LHCN-M2 (cell line): ENCODE results near the gene AKIP1. TPM values are rescaled to one million over a fixed set of nuclear protein-coding genes. Genes with fewer than 3 reads are reported as not detected.
"Not testable (repeated sequence)": the region's sequence is repeated elsewhere in the genome, so short reads cannot be mapped to it uniquely, and the experiment has no call there.

Experiments used
- DNase-seq: peaks from one replicate; pipeline ENCODE4 v3.0.0-alpha.2; 2012; ENCODE audit warnings: low read depth
- total RNA-seq: library from RNA; depleted of rRNA; stranded (reverse); fragments of >200 nt; gene quantifications from 2 replicates; pipeline ENCODE4 v1.2.3, GENCODE V29; 2014

AKIP1 gene
- total RNA-seq, 1 experiment from 2014 or later = 87.8 TPM

- peak; percentile 94 for DNase-seq
These were observed 6.3 kb downstream of the AKIP1 start for GRCh38 chr11:8917157-8917825.

- no peak for DNase-seq
These were observed 11.7 kb downstream of the AKIP1 start for GRCh38 chr11:8922691-8923090.

DNA sequence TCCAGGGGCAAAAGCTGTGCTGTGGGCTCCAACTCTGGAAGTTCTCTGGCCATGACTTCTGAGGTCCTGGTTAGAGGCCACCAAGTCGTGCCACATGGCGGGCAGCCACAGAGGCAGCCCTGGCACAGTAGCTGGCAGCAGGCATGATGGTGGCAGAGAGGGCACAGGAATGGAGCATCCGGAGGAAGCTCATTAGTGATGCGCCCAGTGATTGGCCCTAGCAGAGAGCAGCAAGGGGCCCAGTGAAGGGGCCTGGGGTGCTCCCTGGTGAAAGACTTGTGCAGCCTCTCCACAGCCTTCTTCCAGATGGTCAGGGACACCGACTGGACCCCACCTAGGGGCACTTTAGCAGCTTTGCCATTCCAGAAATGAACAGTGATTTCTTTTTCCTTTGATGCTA is 14.7 kb downstream of the AKIP1 start:
- DNase-seq = no peak

DNA sequence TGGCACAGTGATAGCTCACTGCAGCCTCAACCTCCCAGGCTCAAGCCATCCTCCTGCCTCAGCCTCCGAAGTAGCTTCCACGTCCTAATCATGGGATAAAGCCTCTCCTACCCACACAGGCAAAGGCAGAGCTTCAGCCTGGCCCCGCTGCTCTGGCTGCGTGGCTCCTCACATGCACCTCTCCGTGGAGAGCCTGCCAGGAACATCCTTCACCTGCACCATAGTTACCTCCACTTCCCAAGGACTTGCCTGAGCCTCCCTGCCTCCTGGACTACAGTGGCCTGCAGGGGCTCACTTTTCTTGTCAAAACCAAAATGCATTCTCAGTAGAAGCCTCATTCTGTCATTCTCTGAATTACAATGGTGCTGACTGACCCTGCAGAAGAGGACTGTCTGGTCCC is 15.2 kb downstream of the AKIP1 start:
- no peak for DNase-seq

DNA sequence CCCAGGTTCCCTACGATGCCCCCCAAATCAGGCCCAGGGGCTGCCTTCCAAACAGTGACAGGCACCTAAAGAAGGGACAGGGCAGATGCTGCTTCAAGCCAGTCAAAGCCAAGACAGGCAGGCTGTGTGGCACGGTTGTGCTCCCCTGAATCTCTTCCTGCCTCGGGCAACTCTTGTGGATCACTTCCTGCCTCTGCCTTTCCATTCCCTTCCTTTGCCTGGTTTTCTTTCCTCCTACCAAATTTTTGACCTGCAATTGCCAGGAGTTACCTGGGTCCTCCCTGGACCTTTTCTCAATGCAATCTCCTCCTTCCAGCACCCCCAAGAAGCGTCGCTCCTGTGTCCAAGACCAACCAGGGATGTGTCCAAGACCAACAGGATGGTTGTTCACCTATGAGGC is 16.2 kb downstream of the AKIP1 start:
- no peak for DNase-seq

- no peak for DNase-seq
These were observed 17.2 kb downstream of the AKIP1 start for GRCh38 chr11:8928205-8928604.

GRCh38 chr11:8928981-8929615 is 18.1 kb downstream of the AKIP1 start:
- DNase-seq = peak; percentile 68

DNA sequence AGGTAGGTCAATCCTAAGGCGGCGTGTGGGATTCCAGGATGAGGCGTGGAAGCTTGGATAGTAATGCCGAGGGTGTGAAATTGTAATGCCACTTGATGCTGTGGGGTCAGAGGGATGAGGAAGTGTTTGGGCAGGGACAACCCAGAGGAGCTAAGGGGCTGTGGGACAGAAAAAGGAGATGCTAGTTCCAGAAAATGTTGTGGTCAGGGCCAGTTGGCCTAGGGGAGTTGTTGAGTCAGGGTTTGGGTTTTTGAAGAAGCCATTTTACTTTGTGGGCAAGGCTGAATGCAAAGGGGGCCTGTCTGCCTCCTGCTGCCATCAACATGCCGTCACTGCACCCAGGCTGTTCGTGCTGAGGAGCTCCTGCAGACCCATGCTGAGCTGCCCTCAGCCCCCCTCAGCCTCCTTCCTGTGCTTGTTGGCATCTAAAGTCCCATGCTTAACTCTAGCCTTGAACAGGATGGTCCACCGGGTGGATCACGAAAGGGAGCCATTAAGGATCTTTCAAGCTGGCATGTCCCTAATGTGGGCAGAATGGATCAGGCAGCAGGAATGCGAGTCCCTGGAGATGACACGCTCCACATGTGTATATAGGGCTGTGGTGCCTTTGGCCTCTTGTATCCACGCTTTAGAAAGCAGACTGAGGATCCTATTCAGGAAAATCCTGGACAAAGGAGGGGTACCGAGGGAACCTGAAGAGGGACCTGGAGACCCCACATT is 19.6 kb downstream of the AKIP1 start:
- peak; percentile 31 for DNase-seq

GRCh38 chr11:8932564-8933180 is 21.7 kb downstream of the AKIP1 start, which contains the start of gene C11orf16:
Gene C11orf16, minus strand, starts transcription at chr11:8932947. Its CDS starts 639 bp downstream, at chr11:8932308.
- DNase-seq = no peak

- no peak for DNase-seq
These were observed 22.9 kb downstream of the AKIP1 start for GRCh38 chr11:8933931-8934330.

DNA sequence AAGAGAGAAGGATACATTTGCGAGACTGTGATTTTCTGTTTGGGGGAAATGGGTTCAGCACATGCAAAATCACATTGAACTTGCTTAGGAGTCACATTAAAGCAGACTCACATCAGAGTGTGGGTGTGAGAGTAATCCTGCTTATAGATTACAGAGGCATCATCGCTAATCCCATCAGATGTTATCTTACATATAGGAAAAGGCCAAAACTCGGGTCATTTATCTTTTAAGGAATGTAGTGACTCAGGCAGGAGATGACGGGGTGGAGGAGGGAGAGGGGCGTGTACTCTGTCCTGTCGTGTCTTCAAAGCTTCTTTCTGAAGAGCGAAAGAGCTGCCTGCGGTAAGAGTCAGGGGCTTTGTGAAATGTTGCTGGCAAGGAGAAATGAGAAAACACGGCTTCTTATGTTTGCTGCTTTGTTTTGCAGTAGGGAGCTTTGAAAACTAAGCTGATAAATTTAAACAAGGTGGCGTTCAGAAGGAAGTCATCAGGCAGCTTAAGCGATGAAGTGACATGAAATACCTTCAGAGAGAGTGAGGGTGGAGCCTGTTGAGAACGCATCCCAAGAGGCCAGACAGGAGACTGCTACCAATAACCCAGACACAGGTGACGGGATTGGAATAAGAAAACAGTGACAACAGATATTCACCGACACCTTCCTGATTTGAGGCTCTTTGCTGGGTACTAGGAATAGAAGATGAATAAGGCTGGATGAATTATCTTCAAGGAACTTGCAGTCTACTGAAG is 23.9 kb downstream of the AKIP1 start:
- DNase-seq = peak; percentile 62

DNA sequence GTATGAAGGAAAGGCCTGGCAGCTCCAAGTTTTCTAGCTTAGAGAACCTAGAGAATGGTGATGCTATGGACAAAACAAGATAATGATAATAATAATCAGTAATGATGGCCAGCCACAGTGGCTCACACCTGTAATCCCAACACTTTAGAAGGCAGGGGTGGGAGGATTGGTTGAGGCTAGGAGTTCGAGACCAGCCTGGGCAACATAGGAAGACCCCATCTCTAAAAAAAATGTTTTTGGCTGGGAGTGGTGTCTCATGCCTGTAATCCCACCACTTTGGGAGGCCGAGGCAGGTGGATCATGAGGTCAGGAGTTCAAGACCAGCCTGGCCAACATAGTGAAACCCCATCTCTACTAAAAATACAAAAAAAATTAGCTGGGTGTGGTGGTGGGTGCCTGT is 24.8 kb downstream of the AKIP1 start:
- not testable (repeated sequence) for DNase-seq

- no peak for DNase-seq
These were observed 26.2 kb downstream of the AKIP1 start for GRCh38 chr11:8937159-8937558.

DNA sequence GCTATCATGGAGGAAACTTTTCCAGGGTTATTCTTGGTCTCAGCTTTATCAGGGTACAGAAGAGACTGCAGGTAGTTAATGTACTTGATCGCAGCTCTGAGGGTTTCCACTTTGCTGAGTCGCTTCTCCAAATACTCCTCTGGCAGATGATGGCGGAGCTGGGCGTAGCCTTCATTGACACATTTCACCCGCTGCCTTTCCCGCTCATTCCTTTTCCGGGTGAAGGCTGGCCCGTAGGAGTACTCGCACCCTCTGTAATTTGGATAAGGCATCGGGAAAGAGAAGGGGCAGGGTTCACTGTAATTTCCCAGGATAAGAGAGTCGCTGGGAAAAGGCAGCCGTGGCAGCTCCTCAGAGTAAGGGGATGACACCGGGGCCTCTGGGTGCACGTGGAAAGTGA is 26.7 kb downstream of the AKIP1 start:
- no peak for DNase-seq

- DNase-seq = no peak
These were observed 30.5 kb downstream of the AKIP1 start for GRCh38 chr11:8941341-8942103.

GRCh38 chr11:8942518-8943066 is 31.6 kb downstream of the AKIP1 start, which contains the start of gene ASCL3:
Gene ASCL3, minus strand, starts transcription at chr11:8943016. Its CDS starts 4,855 bp downstream, at chr11:8938161.
- no peak for DNase-seq

DNA sequence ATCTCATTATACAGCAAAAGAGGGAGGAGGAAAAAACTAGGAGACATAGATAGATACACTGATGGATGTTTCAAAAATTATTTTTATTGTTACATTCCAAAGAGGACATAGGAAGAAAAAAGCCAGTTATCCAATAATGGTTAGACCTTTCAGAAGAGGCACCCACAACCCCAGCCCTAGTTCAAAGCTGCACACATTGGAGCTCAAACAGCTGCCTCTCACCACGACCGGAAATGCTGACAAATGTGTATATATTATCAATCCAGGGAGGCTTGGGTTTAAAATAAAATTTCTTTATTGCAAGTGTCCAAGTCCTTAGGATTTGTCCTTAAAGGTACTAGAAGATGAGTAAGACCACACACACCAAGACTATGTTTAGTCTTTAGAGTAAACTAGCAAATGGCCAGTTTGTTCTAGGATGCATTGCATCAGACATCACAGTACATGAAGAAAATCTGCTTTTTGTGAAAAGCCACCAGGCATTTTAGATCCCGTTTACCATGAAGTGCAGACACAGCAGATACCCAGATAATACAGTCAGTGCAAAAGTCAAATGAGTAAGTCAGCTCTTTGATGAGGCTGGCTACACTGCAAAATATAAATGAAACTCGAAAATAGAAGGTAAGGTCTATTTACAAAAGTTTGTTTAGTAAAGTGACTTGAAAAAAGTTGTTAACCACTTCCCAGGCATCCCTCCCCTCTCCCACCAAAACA is 36.4 kb downstream of the AKIP1 start:
- no peak for DNase-seq

- DNase-seq = no peak
These were observed 37.9 kb downstream of the AKIP1 start for GRCh38 chr11:8948886-8949285.

GRCh38 chr11:8956860-8957259 is 45.9 kb downstream of the AKIP1 start:
- no peak for DNase-seq
